Anterior cingulate cortex (tissue), 58 donors: ENCODE measurements around the gene UBXN6.
A peak's percentile ranks its signal among the peaks of the same experiment; 100 is the strongest.

Source experiments
- DNase-seq, 58 donors: peaks; one replicate each; lab custom pipeline; 2025; lab: John Stamatoyannopoulos, UW

Gene UBXN6

GRCh38 chr19:4464815-4465581, 7.4 kb upstream of the UBXN6 start:
- DNase-seq = no peak

GRCh38 chr19:4456843-4457653, 546 bp downstream of the UBXN6 start:
- peak in 25 of 58 donors; percentile 22 to 69 (median 50) for DNase-seq

- peak in 25 of 58 donors; percentile 13 to 62 (median 38) for DNase-seq
Observed at GRCh38 chr19:4456476-4456842, 1.1 kb downstream of the UBXN6 start.

GRCh38 chr19:4455719-4456475, 1.7 kb downstream of the UBXN6 start:
- peak in 21 of 58 donors; percentile 15 to 53 (median 32) for DNase-seq

GRCh38 chr19:4454747-4455718, 2.6 kb downstream of the UBXN6 start:
- peak in 1 of 58 donors; percentile 17 for DNase-seq

GRCh38 chr19:4453232-4454179, 4.1 kb downstream of the UBXN6 start:
- DNase-seq = no peak

GRCh38 chr19:4452230-4452990, 5.2 kb downstream of the UBXN6 start:
- DNase-seq = no peak

GRCh38 chr19:4449639-4450028, 8.0 kb downstream of the UBXN6 start:
- DNase-seq = peak in 1 of 58 donors; percentile 64

GRCh38 chr19:4449022-4449638, 8.5 kb downstream of the UBXN6 start:
- DNase-seq = peak in 56 of 58 donors; percentile 23 to 93 (median 78)

GRCh38 chr19:4448147-4448985, 9.2 kb downstream of the UBXN6 start:
- no peak for DNase-seq

GRCh38 chr19:4447327-4448146, 10.1 kb downstream of the UBXN6 start:
- DNase-seq = no peak

- DNase-seq = no peak
Observed at GRCh38 chr19:4446704-4447200, 10.8 kb downstream of the UBXN6 start.

GRCh38 chr19:4445963-4446703, 11.5 kb downstream of the UBXN6 start:
- no peak for DNase-seq
